GM12875 (cell line): ENCODE measurements around the gene PTRHD1.
A peak's percentile ranks its signal among the peaks of the same experiment; 100 is the strongest.

Source experiments
- H3K4me3 ChIP-seq: one replicate; pipeline ENCODE4 v1.5.1; 2011; ENCODE audit warnings: low read depth, low read length, control low read depth
- CTCF ChIP-seq: IDR thresholded peaks from 2 replicates; pipeline ENCODE4 v1.5.1; 2011; ENCODE audit warnings: low read depth, mild to moderate bottlenecking, control low read depth, inconsistent platforms, low read length, moderate library complexity, borderline replicate concordance; ENCODE audit not compliant: insufficient read depth

PTRHD1 gene

GRCh38 chr2:24792874-24793760 is at the start of gene PTRHD1, which contains the start of gene CENPO:
Gene PTRHD1, minus strand, starts transcription at chr2:24793391. Its CDS starts 14 bp downstream, at chr2:24793377.
Gene CENPO, plus strand, starts transcription at chr2:24793425. Its CDS starts 495 bp downstream, at chr2:24793920.
- peak within 1 kb of the TSS; percentile 94 for H3K4me3 ChIP-seq
- TF ChIP-seq CTCF, result peak; percentile 57

GRCh38 chr2:24842081-24843050 is 49.2 kb upstream of the PTRHD1 start:
- no peak for TF ChIP-seq CTCF

GRCh38 chr2:24840962-24841945 is 48.1 kb upstream of the PTRHD1 start:
- H3K4me3 ChIP-seq, result no peak overlapping the region
- no peak for TF ChIP-seq CTCF

More at GRCh38 chr2:24842081-24843050, 49.2 kb upstream of the PTRHD1 start:
- H3K4me3 ChIP-seq, result no peak overlapping the region

GRCh38 chr2:24840164-24840869 is 47.1 kb upstream of the PTRHD1 start:
- TF ChIP-seq CTCF, result no peak
- H3K4me3 ChIP-seq, result no peak overlapping the region

GRCh38 chr2:24839729-24840128 is 46.5 kb upstream of the PTRHD1 start:
- H3K4me3 ChIP-seq, result no peak overlapping the region
- no peak for TF ChIP-seq CTCF
